ENCODE measurements around the gene NR2C2.

NR2C2 gene

DNA sequence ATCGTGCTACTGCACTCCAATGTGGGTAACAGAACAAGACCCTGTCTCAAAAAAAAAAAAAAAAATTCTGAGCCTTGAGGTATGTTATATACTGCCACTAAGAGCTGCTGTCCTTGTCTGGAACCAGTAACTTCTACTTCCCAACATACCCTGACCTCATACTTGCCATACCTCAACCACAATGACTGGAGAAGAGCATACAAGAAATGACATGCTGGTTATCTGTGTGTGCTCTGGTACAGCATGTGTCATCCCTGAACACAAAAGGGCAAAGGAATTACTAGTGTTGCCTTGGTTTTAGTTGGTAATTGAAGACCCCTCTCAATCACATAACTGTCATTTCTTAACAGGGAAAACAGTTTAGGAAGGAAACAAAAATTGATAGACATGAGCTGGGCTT is 63.3 kb downstream of the NR2C2 start:
- Histone ChIP-seq H4K91ac (ENCODE audit: low read depth, low read length, poor library complexity) (no peak overlapping the region), H2BK15ac (ENCODE audit: low read length) (no peak overlapping the region), H3K4me3 (ENCODE audit: low read length in 2 of 2) (no peak overlapping the region), H3K27me3 (ENCODE audit: control insufficient read depth in 3 of 3, insufficient read depth in 3 of 3, low read depth in 1 of 3, low read length in 3 of 3) (no peaks in the 10 kb centered on the region), H3K14ac (ENCODE audit: low read length) (no peak overlapping the region), H3K4me2 (ENCODE audit: insufficient read depth, low read length, poor library complexity, severe bottlenecking) (no peak overlapping the region), H3K18ac (ENCODE audit: low read length) (no peak overlapping the region), H2BK120ac (ENCODE audit: low read depth, low read length) (no peak overlapping the region), H3K9me3 (replicated peaks in 1 of 2; ENCODE audit: control insufficient read depth in 2 of 2, insufficient read depth in 1 of 2, low read depth in 1 of 2, low read length in 2 of 2) (no peaks in the 10 kb centered on the region), H2AFZ (ENCODE audit: low read length) (no peak overlapping the region), H2AK5ac (ENCODE audit: low read depth, low read length) (no peak overlapping the region), H3K4me1 (ENCODE audit: control insufficient read depth in 2 of 2, insufficient read depth in 1 of 2, low read depth in 1 of 2, low read length in 2 of 2) (peaks cover 0 to 4% of the 10 kb centered on the region in 2 donors), H3K9ac (ENCODE audit: low read depth, low read length, poor library complexity) (no peak overlapping the region), H2BK12ac (ENCODE audit: low read length) (no peak overlapping the region), H3K27ac (replicated peaks; ENCODE audit: low read length) (no peak overlapping the region), H3K79me1 (ENCODE audit: low read depth, low read length) (no peaks in the 10 kb centered on the region), H3K4ac (ENCODE audit: low read length) (no peak overlapping the region), H4K8ac (ENCODE audit: low read depth, low read length) (no peak overlapping the region), H2BK5ac (ENCODE audit: low read length) (no peak overlapping the region), H3K36me3 (replicated peaks in 1 of 2; ENCODE audit: control insufficient read depth in 2 of 2, insufficient read depth in 2 of 2, low read length in 2 of 2) (peaks cover 19 to 77% of the 10 kb centered on the region in 2 donors), H3K23ac (ENCODE audit: low read depth, low read length, poor library complexity) (no peak overlapping the region)
- WGBS, 2 donors (ENCODE audit: extremely low coverage in 2 of 2, insufficient read length in 2 of 2, insufficient replicate concordance in 1 of 2): no CpG with 5 or more reads among the region's 1 CpG
- no peak for DNase-seq (ENCODE audit: low spot score)

DNA sequence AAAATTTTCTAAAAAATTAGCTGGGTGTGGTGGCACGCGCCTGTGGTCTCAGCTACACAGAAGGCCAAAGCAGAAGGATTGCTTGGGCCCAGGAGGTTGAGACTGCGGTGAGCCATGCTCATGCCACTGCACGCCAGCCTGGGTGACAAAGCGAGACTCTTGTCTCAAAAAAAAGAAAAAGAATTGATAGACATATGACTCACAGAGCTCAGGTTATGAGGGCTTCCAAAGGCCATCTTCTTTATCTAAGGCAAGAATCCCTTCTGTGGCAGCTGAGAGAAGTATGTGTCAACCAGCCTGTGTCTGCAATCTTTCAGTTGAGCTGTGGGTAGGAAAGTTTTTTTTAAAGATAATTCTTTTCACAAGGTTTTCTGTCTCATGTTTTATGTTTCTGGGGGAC is 63.8 kb downstream of the NR2C2 start:
- Histone ChIP-seq H3K4me1 (ENCODE audit: control insufficient read depth in 2 of 2, insufficient read depth in 1 of 2, low read depth in 1 of 2, low read length in 2 of 2) (peaks cover 0 to 4% of the 10 kb centered on the region in 2 donors), H2BK120ac (ENCODE audit: low read depth, low read length) (no peak overlapping the region), H3K27ac (replicated peaks; ENCODE audit: low read length) (no peak overlapping the region), H4K8ac (ENCODE audit: low read depth, low read length) (no peak overlapping the region), H2AK5ac (ENCODE audit: low read depth, low read length) (no peak overlapping the region), H3K27me3 (ENCODE audit: control insufficient read depth in 3 of 3, insufficient read depth in 3 of 3, low read depth in 1 of 3, low read length in 3 of 3) (no peaks in the 10 kb centered on the region), H3K79me1 (ENCODE audit: low read depth, low read length) (no peaks in the 10 kb centered on the region), H3K18ac (ENCODE audit: low read length) (no peak overlapping the region), H4K91ac (ENCODE audit: low read depth, low read length, poor library complexity) (no peak overlapping the region), H2AFZ (ENCODE audit: low read length) (no peak overlapping the region), H3K9me3 (replicated peaks in 1 of 2; ENCODE audit: control insufficient read depth in 2 of 2, insufficient read depth in 1 of 2, low read depth in 1 of 2, low read length in 2 of 2) (no peaks in the 10 kb centered on the region), H2BK12ac (ENCODE audit: low read length) (no peak overlapping the region), H3K23ac (ENCODE audit: low read depth, low read length, poor library complexity) (no peak overlapping the region), H3K4ac (ENCODE audit: low read length) (no peak overlapping the region), H3K36me3 (replicated peaks in 1 of 2; ENCODE audit: control insufficient read depth in 2 of 2, insufficient read depth in 2 of 2, low read length in 2 of 2) (peaks cover 21 to 76% of the 10 kb centered on the region in 2 donors), H2BK5ac (ENCODE audit: low read length) (no peak overlapping the region), H3K14ac (ENCODE audit: low read length) (no peak overlapping the region), H2BK15ac (ENCODE audit: low read length) (no peak overlapping the region), H3K4me3 (ENCODE audit: low read length in 2 of 2) (no peak overlapping the region), H3K9ac (ENCODE audit: low read depth, low read length, poor library complexity) (no peak overlapping the region), H3K4me2 (ENCODE audit: insufficient read depth, low read length, poor library complexity, severe bottlenecking) (no peak overlapping the region)
- no CpG with 5 or more reads among the region's 5 CpGs for WGBS, 2 donors (ENCODE audit: extremely low coverage in 2 of 2, insufficient read length in 2 of 2, insufficient replicate concordance in 1 of 2)
- DNase-seq (ENCODE audit: low spot score): no peak

DNA sequence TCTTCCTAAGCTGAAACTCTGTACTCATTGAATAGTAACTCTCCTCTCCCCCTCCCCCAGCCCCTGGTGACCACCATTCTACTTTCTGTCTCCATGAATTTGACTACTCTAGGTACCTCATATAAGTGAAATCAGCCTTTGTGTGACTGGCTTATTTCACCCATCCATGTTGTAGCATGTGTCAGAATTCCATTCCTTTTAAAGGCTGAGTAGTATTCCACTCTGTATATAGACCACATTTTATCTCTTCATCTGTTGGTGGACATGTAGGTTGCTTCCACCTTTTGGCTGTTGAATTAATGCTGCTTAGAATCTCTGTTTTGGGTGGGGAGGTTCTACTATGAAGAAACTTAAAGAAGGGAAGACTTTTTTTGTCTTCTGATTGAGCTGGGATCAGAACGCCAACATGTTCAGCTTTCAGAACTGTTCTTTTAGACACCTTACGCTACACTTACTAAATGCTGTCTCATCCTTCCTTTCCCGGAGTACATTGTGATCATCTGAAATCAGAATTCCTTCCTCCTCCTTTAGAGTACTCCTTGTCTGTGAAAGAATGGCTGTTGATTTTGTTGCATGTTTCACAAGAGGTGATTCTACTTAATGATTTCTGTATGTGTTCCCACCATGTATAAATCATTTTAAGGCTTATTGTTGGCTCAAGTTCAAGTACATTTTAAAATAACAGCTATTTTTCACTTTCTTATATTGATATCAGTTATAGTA is 67.4 kb downstream of the NR2C2 start:
- no peaks in the 10 kb centered on the region for H3K27me3 ChIP-seq (ENCODE audit: control insufficient read depth in 3 of 3, insufficient read depth in 3 of 3, low read depth in 1 of 3, low read length in 3 of 3)
- peaks cover 26 to 82% of the 10 kb centered on the region in 2 donors for H3K36me3 ChIP-seq (replicated peaks in 1 of 2; ENCODE audit: control insufficient read depth in 2 of 2, insufficient read depth in 2 of 2, low read length in 2 of 2)
- no CpG with 5 or more reads among the region's 3 CpGs for WGBS, 2 donors (ENCODE audit: extremely low coverage in 2 of 2, insufficient read length in 2 of 2, insufficient replicate concordance in 1 of 2)
- H2BK15ac ChIP-seq (ENCODE audit: low read length): no peak overlapping the region
- H3K18ac ChIP-seq (ENCODE audit: low read length): no peak overlapping the region
- no peak overlapping the region for H3K27ac ChIP-seq (replicated peaks; ENCODE audit: low read length)
- H2BK120ac ChIP-seq (ENCODE audit: low read depth, low read length): no peak overlapping the region
- H3K9me3 ChIP-seq (replicated peaks in 1 of 2; ENCODE audit: control insufficient read depth in 2 of 2, insufficient read depth in 1 of 2, low read depth in 1 of 2, low read length in 2 of 2): no peaks in the 10 kb centered on the region
- H2BK5ac ChIP-seq (ENCODE audit: low read length): no peak overlapping the region
- DNase-seq (ENCODE audit: low spot score): no peak
- H4K8ac ChIP-seq (ENCODE audit: low read depth, low read length): no peak overlapping the region
- peaks cover 0 to 4% of the 10 kb centered on the region in 2 donors for H3K4me1 ChIP-seq (ENCODE audit: control insufficient read depth in 2 of 2, insufficient read depth in 1 of 2, low read depth in 1 of 2, low read length in 2 of 2)
- H2AFZ ChIP-seq (ENCODE audit: low read length): no peak overlapping the region
- no peak overlapping the region for H3K23ac ChIP-seq (ENCODE audit: low read depth, low read length, poor library complexity)
- H4K91ac ChIP-seq (ENCODE audit: low read depth, low read length, poor library complexity): no peak overlapping the region
- H3K4me3 ChIP-seq (ENCODE audit: low read length in 2 of 2): no peak overlapping the region
- H3K9ac ChIP-seq (ENCODE audit: low read depth, low read length, poor library complexity): no peak overlapping the region
- H2AK5ac ChIP-seq (ENCODE audit: low read depth, low read length): no peak overlapping the region
- no peak overlapping the region for H3K14ac ChIP-seq (ENCODE audit: low read length)
- H3K4ac ChIP-seq (ENCODE audit: low read length): no peak overlapping the region
- no peak overlapping the region for H3K4me2 ChIP-seq (ENCODE audit: insufficient read depth, low read length, poor library complexity, severe bottlenecking)
- H3K79me1 ChIP-seq (ENCODE audit: low read depth, low read length): no peaks in the 10 kb centered on the region
- H2BK12ac ChIP-seq (ENCODE audit: low read length): no peak overlapping the region

DNA sequence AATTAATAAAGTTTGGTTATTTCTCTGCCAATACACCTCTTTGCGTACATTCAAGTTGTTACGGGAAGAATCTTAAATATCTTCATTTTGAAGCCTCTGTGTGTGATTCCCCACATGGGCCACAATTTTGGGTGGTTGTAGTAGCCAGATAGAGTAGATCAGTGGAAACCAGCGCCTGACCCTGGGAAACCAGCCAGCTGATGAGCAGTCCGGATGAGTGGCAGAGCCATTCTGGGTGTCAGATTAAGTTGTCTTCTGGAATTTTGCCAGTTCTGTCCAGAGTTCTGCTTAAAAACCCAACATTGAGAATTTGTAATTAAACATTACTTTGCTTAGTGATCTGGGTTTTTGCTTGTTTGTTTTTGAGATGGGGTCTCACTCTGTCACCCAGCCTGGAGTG is 68.1 kb downstream of the NR2C2 start:
- DNase-seq (ENCODE audit: low spot score): no peak
- no peak overlapping the region for H3K18ac ChIP-seq (ENCODE audit: low read length)
- H3K9ac ChIP-seq (ENCODE audit: low read depth, low read length, poor library complexity): no peak overlapping the region
- H3K27me3 ChIP-seq (ENCODE audit: control insufficient read depth in 3 of 3, insufficient read depth in 3 of 3, low read depth in 1 of 3, low read length in 3 of 3): no peaks in the 10 kb centered on the region
- no CpG with 5 or more reads among the region's 4 CpGs for WGBS, 2 donors (ENCODE audit: extremely low coverage in 2 of 2, insufficient read length in 2 of 2, insufficient replicate concordance in 1 of 2)
- H3K14ac ChIP-seq (ENCODE audit: low read length): no peak overlapping the region
- H3K4me1 ChIP-seq (ENCODE audit: control insufficient read depth in 2 of 2, insufficient read depth in 1 of 2, low read depth in 1 of 2, low read length in 2 of 2): peaks cover 0 to 4% of the 10 kb centered on the region in 2 donors
- no peak overlapping the region for H3K4me2 ChIP-seq (ENCODE audit: insufficient read depth, low read length, poor library complexity, severe bottlenecking)
- no peak overlapping the region for H3K27ac ChIP-seq (replicated peaks; ENCODE audit: low read length)
- H2AK5ac ChIP-seq (ENCODE audit: low read depth, low read length): no peak overlapping the region
- H3K4ac ChIP-seq (ENCODE audit: low read length): no peak overlapping the region
- H3K9me3 ChIP-seq (replicated peaks in 1 of 2; ENCODE audit: control insufficient read depth in 2 of 2, insufficient read depth in 1 of 2, low read depth in 1 of 2, low read length in 2 of 2): no peaks in the 10 kb centered on the region
- no peak overlapping the region for H2BK15ac ChIP-seq (ENCODE audit: low read length)
- H2BK12ac ChIP-seq (ENCODE audit: low read length): no peak overlapping the region
- no peaks in the 10 kb centered on the region for H3K79me1 ChIP-seq (ENCODE audit: low read depth, low read length)
- H3K4me3 ChIP-seq (ENCODE audit: low read length in 2 of 2): no peak overlapping the region
- H2AFZ ChIP-seq (ENCODE audit: low read length): no peak overlapping the region
- no peak overlapping the region for H2BK120ac ChIP-seq (ENCODE audit: low read depth, low read length)
- H2BK5ac ChIP-seq (ENCODE audit: low read length): no peak overlapping the region
- no peak overlapping the region for H4K8ac ChIP-seq (ENCODE audit: low read depth, low read length)
- H4K91ac ChIP-seq (ENCODE audit: low read depth, low read length, poor library complexity): no peak overlapping the region
- H3K23ac ChIP-seq (ENCODE audit: low read depth, low read length, poor library complexity): no peak overlapping the region
- H3K36me3 ChIP-seq (replicated peaks in 1 of 2; ENCODE audit: control insufficient read depth in 2 of 2, insufficient read depth in 2 of 2, low read length in 2 of 2): peaks cover 26 to 85% of the 10 kb centered on the region in 2 donors
